ENCODE data around the gene VEZT. TPM values are rescaled to one million over a fixed set of nuclear protein-coding genes. Genes with fewer than 3 reads are reported as not detected.

Gene VEZT
- total and polyA plus RNA-seq, 9 of the 15 experiments (the other 6 are each of a cell fraction or from before 2014, with no cell fraction given) = 16.1 to 61.5 (median 32.6) TPM

DNA sequence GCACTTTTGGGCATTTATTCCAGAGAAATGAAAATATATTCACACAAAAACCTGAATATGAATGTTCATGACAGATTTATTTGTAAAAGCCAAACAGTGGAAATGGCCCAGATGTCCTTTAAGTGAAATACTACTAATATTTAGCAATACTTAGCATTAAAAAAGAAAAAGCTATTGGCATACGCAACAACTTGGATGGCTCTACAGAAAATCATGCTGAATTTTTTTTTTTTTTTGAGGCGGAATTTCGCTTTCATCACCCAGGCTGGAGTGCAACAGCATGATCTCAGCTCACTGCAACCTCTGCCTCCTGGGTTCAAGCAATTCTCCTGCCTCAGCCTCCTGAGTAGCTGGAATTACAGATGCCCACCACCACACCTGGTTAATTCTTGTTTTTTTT, 24.5 kb upstream of the VEZT start (continued):
- TF ChIP-seq THAP12 (CRISPR knock-in tag; IDR thresholded peaks at IDR 0.05) = no peak

DNA sequence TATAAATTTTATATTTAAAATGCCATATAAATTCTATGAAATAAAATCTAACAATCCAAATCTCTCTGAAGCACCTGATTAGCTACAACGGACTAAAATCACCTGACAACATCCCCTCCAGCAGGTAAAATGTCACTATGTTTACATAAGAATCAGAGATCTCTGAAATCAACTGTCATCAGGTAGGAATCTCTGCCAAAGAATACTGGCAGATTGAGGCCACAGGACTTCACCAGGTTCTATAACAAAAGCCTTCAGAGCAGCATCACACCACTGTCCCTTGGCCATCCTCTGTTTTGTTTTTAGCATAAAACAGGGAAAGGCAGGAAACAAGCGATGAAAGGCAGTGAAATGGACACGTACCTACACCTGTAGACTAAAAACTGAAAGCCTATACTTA, 22.5 kb upstream of the VEZT start:
- H3K9me3 ChIP-seq (replicated peaks; ENCODE audit: control insufficient read depth, insufficient read depth, low read depth, low read length) = no peaks in the 10 kb centered on the region
- peaks cover 8% of the 10 kb centered on the region; the same call in 2 of the 3 replicates for H3K79me2 ChIP-seq (ENCODE audit: control insufficient read depth, insufficient read depth, low read length)
- no peak for ATAC-seq
- CTCF ChIA-PET (ENCODE audit: low intra/inter-chr PET ratio) = no interaction called here
- TF ChIP-seq, protein P1, sequence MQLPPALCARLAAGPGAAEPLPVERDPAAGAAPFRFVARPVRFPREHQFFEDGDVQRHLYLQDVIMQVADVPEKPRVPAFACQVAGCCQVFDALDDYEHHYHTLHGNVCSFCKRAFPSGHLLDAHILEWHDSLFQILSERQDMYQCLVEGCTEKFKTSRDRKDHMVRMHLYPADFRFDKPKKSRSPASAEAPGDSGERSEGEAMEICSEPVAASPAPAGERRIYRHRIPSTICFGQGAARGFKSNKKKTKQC (CRISPR knock-in tag; IDR thresholded peaks at IDR 0.05) = no peak
- TF ChIP-seq FOXO4 (CRISPR knock-in tag; IDR thresholded peaks at IDR 0.05) (no peak), ZHX1 (conservative IDR thresholded peaks at IDR 0.05; ENCODE audit: low read length) (no peak), ZNF740 (CRISPR knock-in tag; IDR thresholded peaks at IDR 0.05) (no peak), ZNF740 (tag; IDR thresholded peaks at IDR 0.05) (no peak), NCOA2 (IDR thresholded peaks at IDR 0.05; ENCODE audit: partially characterized antibody in 2 of 2) (no peak)
- BruUV-seq (replicated peaks) = no TSS peak
- no peaks in the 10 kb centered on the region for H3K9me1 ChIP-seq (ENCODE audit: control insufficient read depth, insufficient read depth, low read length)
- no peaks in the 10 kb centered on the region for H4K20me1 ChIP-seq (replicated peaks; ENCODE audit: control insufficient read depth, insufficient read depth, low read length)
- no peak overlapping the region for H3K4me2 ChIP-seq (ENCODE audit: insufficient read depth, low read length)
- H3K27ac ChIP-seq (ENCODE audit: extremely low read depth, low read depth, low read length) = no peak overlapping the region
- no peak overlapping the region for H3K9ac ChIP-seq (ENCODE audit: insufficient read depth in 1 of 2, low read depth in 2 of 2, low read length in 2 of 2)
- no peaks in the 10 kb centered on the region for H3K27me3 ChIP-seq (ENCODE audit: control insufficient read depth in 2 of 2, insufficient read depth in 2 of 2, low read length in 2 of 2)
- intact Hi-C loops (cut with micrococcal nuclease) (no loop called here), in situ Hi-C loops (cut with MboI) (no loop called here)
- no peak overlapping the region for H2AFZ ChIP-seq (ENCODE audit: low read depth, low read length)
- no peak for DNase-seq (ENCODE audit: extremely low read depth in 1 of 4, low spot score in 3 of 4)
- no peak overlapping the region for H3K4me3 ChIP-seq
- WGBS (ENCODE audit: insufficient coverage, low coverage, missing lambda C conversion rate) = 83% methylated on average over 3 of the region's 3 CpGs
- POLR2A ChIA-PET = no interaction called here
- no peaks in the 10 kb centered on the region; the same call in 2 of the 3 replicates for H3K36me3 ChIP-seq (ENCODE audit: control insufficient read depth, insufficient read depth, low read length)
- H3K4me1 ChIP-seq (replicated peaks in 1 of 2; ENCODE audit: control insufficient read depth in 2 of 2, insufficient read depth in 2 of 2, low read length in 2 of 2) = peaks cover under 1 to 3% of the 10 kb centered on the region in 2 experiments; a peak in 2 of 5 replicates
- no peak for FAIRE-seq

Data from K562 (cell line).